Left ventricle myocardium inferior (tissue), 1 donor: ENCODE data around the gene DUSP12. TPM values are rescaled to one million over a fixed set of nuclear protein-coding genes. Genes with fewer than 3 reads are reported as not detected.

Source experiments
- DNase-seq: peaks from one replicate; pipeline ENCODE4 v3.0.0-alpha.2; 2020
- H3K27ac ChIP-seq: fragments of 200-600 bp; replicated peaks from 2 replicates; pipeline ENCODE4 v1.8.0; 2021
- H3K27me3 ChIP-seq: fragments of 200-600 bp; 2 replicates; pipeline ENCODE4 v1.8.0; 2021; ENCODE audit warnings: low read depth
- H3K36me3 ChIP-seq: fragments of 200-600 bp; 2 replicates; pipeline ENCODE4 v1.8.0; 2021
- H3K4me1 ChIP-seq: fragments of 200-600 bp; 2 replicates; pipeline ENCODE4 v1.8.0; 2021
- H3K4me3 ChIP-seq: fragments of 200-600 bp; 2 replicates; pipeline ENCODE4 v1.8.0; 2021; ENCODE audit warnings: mild to moderate bottlenecking, moderate library complexity
- H3K9me3 ChIP-seq: fragments of 200-600 bp; replicated peaks from 2 replicates; pipeline ENCODE4 v1.8.0; 2021
- intact Hi-C: fragments of 100-400 bp; cut with micrococcal nuclease; formaldehyde crosslinking; loops from one replicate; pipeline ENCODE4 v1.11.0; 2022
- total RNA-seq: library from RNA; stranded (reverse); fragmentation: NEBNext Ultra II Directional; extraction: Animal tissue kit (Norgen Biotek cat#: 25700); gene quantifications from one replicate; pipeline ENCODE4 v1.2.1, GENCODE V29; 2021
- TF ChIP-seq, protein P1 (sequence below): fragments of 200-600 bp; IDR thresholded peaks from 2 replicates; pipeline ENCODE4 v1.8.0; 2021; ENCODE audit warnings: antibody characterized with exemption, mild to moderate bottlenecking, borderline replicate concordance
- donor health status: DM: no; HTN: yes; CAD: no; lungs with severe emphysema.

Gene DUSP12
- total RNA-seq, 1 donor from 2014 or later = 8.4 TPM

DNA sequence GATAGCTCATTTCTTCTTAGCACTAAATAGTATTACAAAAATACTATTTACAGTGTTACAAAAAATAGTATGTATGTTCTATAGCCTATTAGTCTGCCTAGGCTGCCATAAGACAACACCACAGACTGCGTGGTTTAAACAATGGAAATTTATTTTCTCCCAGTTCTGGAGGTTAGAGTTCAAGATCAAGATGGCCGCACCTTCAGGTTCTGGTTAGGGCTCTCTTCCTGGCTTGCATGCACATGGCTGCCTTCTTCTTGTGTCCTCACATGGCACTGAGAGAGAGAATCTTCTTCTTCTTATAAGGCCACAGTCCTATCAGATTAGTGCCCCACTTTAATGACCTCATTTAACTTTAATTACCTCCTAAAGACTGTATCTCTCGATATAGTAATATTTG, 20.7 kb downstream of the DUSP12 start:
- Histone ChIP-seq H3K4me3 (no peak overlapping the region), H3K27me3 (no peaks in the 10 kb centered on the region), H3K4me1 (peaks cover 74% of the 10 kb centered on the region), H3K36me3 (no peaks in the 10 kb centered on the region), H3K27ac (no peak overlapping the region), H3K9me3 (no peaks in the 10 kb centered on the region)
- intact Hi-C loops = no loop called here
- TF ChIP-seq, protein P1, sequence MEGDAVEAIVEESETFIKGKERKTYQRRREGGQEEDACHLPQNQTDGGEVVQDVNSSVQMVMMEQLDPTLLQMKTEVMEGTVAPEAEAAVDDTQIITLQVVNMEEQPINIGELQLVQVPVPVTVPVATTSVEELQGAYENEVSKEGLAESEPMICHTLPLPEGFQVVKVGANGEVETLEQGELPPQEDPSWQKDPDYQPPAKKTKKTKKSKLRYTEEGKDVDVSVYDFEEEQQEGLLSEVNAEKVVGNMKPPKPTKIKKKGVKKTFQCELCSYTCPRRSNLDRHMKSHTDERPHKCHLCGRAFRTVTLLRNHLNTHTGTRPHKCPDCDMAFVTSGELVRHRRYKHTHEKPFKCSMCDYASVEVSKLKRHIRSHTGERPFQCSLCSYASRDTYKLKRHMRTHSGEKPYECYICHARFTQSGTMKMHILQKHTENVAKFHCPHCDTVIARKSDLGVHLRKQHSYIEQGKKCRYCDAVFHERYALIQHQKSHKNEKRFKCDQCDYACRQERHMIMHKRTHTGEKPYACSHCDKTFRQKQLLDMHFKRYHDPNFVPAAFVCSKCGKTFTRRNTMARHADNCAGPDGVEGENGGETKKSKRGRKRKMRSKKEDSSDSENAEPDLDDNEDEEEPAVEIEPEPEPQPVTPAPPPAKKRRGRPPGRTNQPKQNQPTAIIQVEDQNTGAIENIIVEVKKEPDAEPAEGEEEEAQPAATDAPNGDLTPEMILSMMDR = no peak
- DNase-seq = no peak

DNA sequence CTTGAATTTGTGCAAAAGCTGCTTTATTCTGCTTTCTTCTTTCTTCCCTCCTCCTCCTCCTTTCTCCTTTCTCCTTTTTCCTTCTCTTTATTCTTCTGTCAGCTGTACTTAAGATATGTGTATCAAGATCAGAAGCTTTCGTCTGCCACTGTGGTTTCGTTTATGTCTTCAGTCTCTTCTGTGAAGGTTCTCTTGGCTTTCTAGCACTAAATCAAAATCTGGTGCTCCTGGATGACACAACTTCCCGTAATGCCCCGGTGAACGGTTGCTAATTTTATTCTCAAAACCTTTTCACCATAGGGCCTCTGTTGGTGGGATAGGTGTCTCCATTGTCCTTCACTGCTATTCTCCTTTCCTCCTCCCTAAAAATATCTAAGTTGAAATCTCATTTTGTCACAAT, 21.6 kb downstream of the DUSP12 start:
- Histone ChIP-seq H3K36me3 (no peaks in the 10 kb centered on the region), H3K9me3 (no peaks in the 10 kb centered on the region), H3K27me3 (no peaks in the 10 kb centered on the region), H3K4me1 (peaks cover 83% of the 10 kb centered on the region), H3K27ac (no peak overlapping the region), H3K4me3 (no peak overlapping the region)
- DNase-seq = no peak
- TF ChIP-seq, protein P1 = no peak
- intact Hi-C loops = no loop called here

DNA sequence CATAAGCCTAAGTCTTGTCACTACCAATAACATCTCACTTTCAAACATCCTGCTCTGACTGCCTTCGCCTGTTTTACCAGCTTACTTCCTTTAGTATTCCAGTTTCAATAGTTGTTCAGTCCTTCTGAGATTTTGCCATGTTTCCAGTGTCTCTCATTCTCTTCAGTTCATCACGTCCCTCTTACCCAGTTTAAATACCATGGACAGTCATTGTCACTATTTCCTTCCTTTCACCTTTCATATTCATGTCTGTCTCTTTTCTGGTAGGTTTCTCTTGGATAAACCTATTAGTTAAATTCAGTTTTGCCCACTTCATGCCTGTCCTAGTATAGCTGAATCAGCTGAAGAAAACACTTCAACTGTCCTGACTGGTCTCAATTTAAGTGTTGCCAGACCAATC, 22.4 kb downstream of the DUSP12 start:
- no peaks in the 10 kb centered on the region for H3K27me3 ChIP-seq
- DNase-seq = no peak
- H3K4me1 ChIP-seq = peaks cover 82% of the 10 kb centered on the region
- peak overlapping the region; percentile 32 for H3K27ac ChIP-seq
- no peak overlapping the region for H3K4me3 ChIP-seq
- TF ChIP-seq, protein P1 = no peak
- intact Hi-C loops = no loop called here
- H3K36me3 ChIP-seq = no peaks in the 10 kb centered on the region
- no peaks in the 10 kb centered on the region for H3K9me3 ChIP-seq

GRCh38 chr1:161772397-161772796, 22.8 kb downstream of the DUSP12 start:
- peaks cover 77% of the 10 kb centered on the region for H3K4me1 ChIP-seq
- no peaks in the 10 kb centered on the region for H3K36me3 ChIP-seq
- TF ChIP-seq, protein P1 = no peak
- intact Hi-C loops = no loop called here
- no peak overlapping the region for H3K4me3 ChIP-seq
- peak overlapping the region; percentile 32 for H3K27ac ChIP-seq
- no peaks in the 10 kb centered on the region for H3K27me3 ChIP-seq
- no peaks in the 10 kb centered on the region for H3K9me3 ChIP-seq
- DNase-seq = no peak

DNA sequence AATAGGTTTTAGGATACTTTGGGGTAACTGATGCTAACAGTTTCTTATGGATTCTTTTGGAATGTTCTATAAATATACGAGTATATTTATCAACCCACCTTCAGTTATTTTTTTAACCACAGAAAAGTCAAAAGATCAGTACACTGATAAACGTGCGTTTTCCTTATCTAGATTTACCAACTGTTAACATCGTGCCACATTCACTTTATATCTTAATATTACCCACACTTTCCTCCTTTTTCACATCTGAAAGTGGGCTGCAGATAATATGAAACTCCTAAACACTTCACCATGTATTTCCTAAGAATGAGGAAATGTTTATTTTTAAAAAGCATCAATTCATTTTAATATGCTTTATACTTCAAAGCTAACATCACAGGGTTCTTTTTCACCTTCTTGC, 24.2 kb downstream of the DUSP12 start:
- no peak for DNase-seq
- intact Hi-C loops = no loop called here
- Histone ChIP-seq H3K27me3 (no peaks in the 10 kb centered on the region), H3K4me3 (no peak overlapping the region), H3K27ac (no peak overlapping the region), H3K36me3 (peaks cover 6% of the 10 kb centered on the region), H3K4me1 (peaks cover 63% of the 10 kb centered on the region), H3K9me3 (no peaks in the 10 kb centered on the region)
- TF ChIP-seq, protein P1 = no peak

DNA sequence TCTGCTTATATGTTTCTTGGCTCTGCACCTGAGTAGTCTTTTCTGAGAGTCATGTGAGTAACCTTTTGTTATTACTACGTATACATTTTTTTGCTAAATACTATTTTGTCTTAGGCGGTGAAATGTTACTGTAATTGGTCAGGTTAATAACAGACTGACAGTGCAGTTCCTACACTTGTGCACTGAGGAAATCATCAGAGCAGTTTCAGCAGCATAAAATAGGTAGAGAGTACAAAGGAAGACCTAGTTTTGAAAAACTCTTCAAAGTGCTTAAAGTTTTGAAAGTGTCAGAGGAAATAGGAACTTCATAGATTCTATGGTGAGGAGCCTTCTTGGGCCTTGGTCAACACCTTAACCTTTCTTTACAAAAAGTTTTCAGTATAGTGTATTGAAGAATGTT, 27.7 kb downstream of the DUSP12 start:
- H3K27ac ChIP-seq = no peak overlapping the region
- DNase-seq = no peak
- H3K4me3 ChIP-seq = no peak overlapping the region
- TF ChIP-seq, protein P1 = no peak
- H3K27me3 ChIP-seq = no peaks in the 10 kb centered on the region
- H3K9me3 ChIP-seq = no peaks in the 10 kb centered on the region
- intact Hi-C loops = no loop called here
- H3K4me1 ChIP-seq = peaks cover 32% of the 10 kb centered on the region
- peaks cover 18% of the 10 kb centered on the region for H3K36me3 ChIP-seq
